HepG2 (cell line): Measurements from ENCODE around the gene VARS2. TPM values are rescaled to one million over a fixed set of nuclear protein-coding genes. Genes with fewer than 3 reads are reported as not detected.

Source experiments
- BRCA1 ChIP-seq: sonication (generic); formaldehyde crosslinking; IDR thresholded peaks from 2 replicates; pipeline ENCODE4 v1.4.0; 2020; ENCODE audit warnings: missing genetic modification reagents
- HNRNPUL1 ChIP-seq: fragments of 200-400 bp; formaldehyde crosslinking; IDR thresholded peaks from 2 replicates; pipeline ENCODE4 v1.6.1; 2017; ENCODE audit warnings: low read depth, mild to moderate bottlenecking, low read length, moderate library complexity
- MED8 ChIP-seq: sonication (generic); formaldehyde crosslinking; IDR thresholded peaks from 2 replicates; pipeline ENCODE4 v1.8.1; 2023; ENCODE audit warnings: mild to moderate bottlenecking, missing genetic modification reagents; ENCODE audit not compliant: insufficient replicate concordance
- MXD1 ChIP-seq: sonication (generic); formaldehyde crosslinking; IDR thresholded peaks from 2 replicates; pipeline ENCODE4 v1.4.0; 2020; ENCODE audit warnings: mild to moderate bottlenecking, missing genetic modification reagents
- NFE2L1 ChIP-seq: sonication (generic); formaldehyde crosslinking; IDR thresholded peaks from 2 replicates; pipeline ENCODE4 v1.4.0; 2020; ENCODE audit warnings: missing genetic modification reagents, mild to moderate bottlenecking, borderline replicate concordance
- PHF8 ChIP-seq: sonication (generic); formaldehyde crosslinking; IDR thresholded peaks from 2 replicates; pipeline ENCODE4 v1.5.0; 2020; ENCODE audit warnings: missing genetic modification reagents
- PRPF4 ChIP-seq: fragments of 200-400 bp; formaldehyde crosslinking; IDR thresholded peaks from 2 replicates; pipeline ENCODE4 v1.6.1; 2016; ENCODE audit warnings: low read length, low read depth; ENCODE audit not compliant: poor library complexity, severe bottlenecking
- PTBP1 ChIP-seq: fragments of 200-400 bp; formaldehyde crosslinking; IDR thresholded peaks from 2 replicates; pipeline ENCODE4 v1.6.1; 2018; ENCODE audit warnings: low read length, low read depth; ENCODE audit not compliant: poor library complexity, severe bottlenecking
- SIX1 ChIP-seq: sonication (generic); formaldehyde crosslinking; IDR thresholded peaks from 2 replicates; pipeline ENCODE4 v1.4.0; 2020; ENCODE audit warnings: missing genetic modification reagents, borderline replicate concordance
- TBX3 ChIP-seq: fragments of 450-650 bp; IDR thresholded peaks from 2 replicates; pipeline ENCODE4 v1.6.1; 2017; ENCODE audit warnings: antibody characterized with exemption, mild to moderate bottlenecking, inconsistent platforms, borderline replicate concordance
- ZMYM2 ChIP-seq: sonication (generic); formaldehyde crosslinking; IDR thresholded peaks from 2 replicates; pipeline ENCODE4 v1.8.0; 2022; ENCODE audit warnings: mild to moderate bottlenecking, missing genetic modification reagents
- ZMYM3 ChIP-seq: sonication (generic); formaldehyde crosslinking; IDR thresholded peaks from 2 replicates; pipeline ENCODE4 v1.5.1; 2020; ENCODE audit warnings: mild to moderate bottlenecking, missing genetic modification reagents
- ZNF343 ChIP-seq: sonication (generic); formaldehyde crosslinking; IDR thresholded peaks from 2 replicates; pipeline ENCODE4 v1.4.0; 2020; ENCODE audit warnings: mild to moderate bottlenecking, missing genetic modification reagents
- polyA plus RNA-seq, 8 experiments: library from polyadenylated mRNA; depleted of rRNA in 3 of 8; stranded (reverse) in 7 of 8; unstranded in 1 of 8; fragments of >200 nt; fragmentation: Illumina TruSeq in 4 of 8; extraction: Trizol in 4 of 8; gene quantifications; 2 replicates each; pipeline versions ENCODE4 v1.2.1 to v1.2.3, GENCODE V29; 2011 to 2016; ENCODE audit warnings: low read depth in 4 of 8, missing spikeins in 1 of 8, mixed read lengths in 1 of 8; ENCODE audit not compliant: insufficient read depth in 1 of 8
- total RNA-seq, 5 experiments: library from RNA; depleted of rRNA; stranded (reverse); fragments of >200 nt; fragmentation: Illumina TruSeq; extraction: Trizol; gene quantifications; 2 replicates each; pipeline ENCODE4 v1.2.3, GENCODE V29; 2016; ENCODE audit warnings: low read depth in 1 of 5
- TF ChIP-seq, protein P1 (sequence below): sonication (generic); formaldehyde crosslinking; IDR thresholded peaks from 2 replicates; pipeline ENCODE4 v1.8.1; 2022; ENCODE audit warnings: low read depth, mild to moderate bottlenecking, missing genetic modification reagents
- TF ChIP-seq, protein P2 (sequence below): sonication (generic); formaldehyde crosslinking; IDR thresholded peaks from 2 replicates; pipeline ENCODE4 v1.4.0; 2020; ENCODE audit warnings: mild to moderate bottlenecking, missing genetic modification reagents
- TF ChIP-seq, protein P3 (sequence below): sonication (generic); formaldehyde crosslinking; conservative IDR thresholded peaks from 2 replicates; pipeline ENCODE4 v1.8.0; 2022; ENCODE audit warnings: mild to moderate bottlenecking, moderate library complexity, missing genetic modification reagents
- TF ChIP-seq, protein P4 (sequence below), 2 experiments: sonication (generic) in 1 of 2; formaldehyde crosslinking in 1 of 2; IDR thresholded peaks; 2 replicates each; pipeline versions ENCODE4 v1.5.1 to v1.6.1; 2011 to 2020; ENCODE audit warnings: borderline replicate concordance in 1 of 2, low read depth in 1 of 2, low read length in 1 of 2, mild to moderate bottlenecking in 1 of 2, missing genetic modification reagents in 1 of 2, moderate library complexity in 1 of 2

VARS2 gene
- total and polyA plus RNA-seq, 2 of the 13 experiments (the other 11 are each of a cell fraction or from before 2014, with no cell fraction given) = 61.8 to 71.8 TPM

DNA sequence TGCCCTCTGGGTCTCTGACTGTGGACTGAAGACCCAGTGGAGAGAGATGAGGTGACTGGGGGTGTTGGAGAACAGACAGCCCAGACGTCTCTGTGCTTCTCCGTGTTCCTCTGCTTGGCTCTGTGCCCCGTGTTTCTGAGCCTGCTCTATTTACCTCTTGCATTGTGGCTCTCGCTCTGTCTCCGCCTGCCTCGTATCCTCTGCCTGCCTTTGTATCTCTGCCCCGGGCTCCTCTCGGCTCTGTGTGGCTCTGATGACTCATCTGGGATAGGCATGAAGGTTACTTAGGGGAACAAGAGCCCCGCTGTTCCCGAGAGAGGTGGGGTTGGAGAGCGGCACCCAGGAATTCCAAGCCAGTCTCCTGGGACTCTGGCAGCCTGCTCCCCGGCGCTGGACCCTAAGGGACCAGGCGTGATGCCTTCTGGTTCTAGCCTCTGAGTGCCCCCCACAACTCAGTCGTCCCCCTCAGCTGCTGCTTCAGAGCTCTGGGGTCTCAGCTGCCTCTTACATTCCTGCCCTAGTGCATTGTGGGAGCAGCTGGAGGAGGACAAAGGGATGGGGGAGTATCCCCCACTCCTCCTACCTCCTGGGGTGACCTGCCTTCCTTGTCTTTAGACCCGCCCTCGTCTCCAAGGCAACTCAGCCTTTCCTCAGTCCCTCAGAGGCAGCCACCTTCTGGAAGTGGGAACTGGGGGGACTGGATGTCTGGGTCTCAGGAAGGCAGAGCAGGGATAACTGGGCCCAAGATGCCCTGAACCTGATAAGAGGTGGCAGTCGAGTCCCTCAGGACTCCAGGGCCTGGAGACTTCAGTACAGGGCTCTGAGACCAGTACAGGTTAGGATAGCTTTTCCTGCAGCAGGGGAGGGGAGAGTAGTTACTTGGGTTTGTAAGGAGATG, 27.8 kb upstream of the VARS2 start (continued):
- TF ChIP-seq, protein P1, sequence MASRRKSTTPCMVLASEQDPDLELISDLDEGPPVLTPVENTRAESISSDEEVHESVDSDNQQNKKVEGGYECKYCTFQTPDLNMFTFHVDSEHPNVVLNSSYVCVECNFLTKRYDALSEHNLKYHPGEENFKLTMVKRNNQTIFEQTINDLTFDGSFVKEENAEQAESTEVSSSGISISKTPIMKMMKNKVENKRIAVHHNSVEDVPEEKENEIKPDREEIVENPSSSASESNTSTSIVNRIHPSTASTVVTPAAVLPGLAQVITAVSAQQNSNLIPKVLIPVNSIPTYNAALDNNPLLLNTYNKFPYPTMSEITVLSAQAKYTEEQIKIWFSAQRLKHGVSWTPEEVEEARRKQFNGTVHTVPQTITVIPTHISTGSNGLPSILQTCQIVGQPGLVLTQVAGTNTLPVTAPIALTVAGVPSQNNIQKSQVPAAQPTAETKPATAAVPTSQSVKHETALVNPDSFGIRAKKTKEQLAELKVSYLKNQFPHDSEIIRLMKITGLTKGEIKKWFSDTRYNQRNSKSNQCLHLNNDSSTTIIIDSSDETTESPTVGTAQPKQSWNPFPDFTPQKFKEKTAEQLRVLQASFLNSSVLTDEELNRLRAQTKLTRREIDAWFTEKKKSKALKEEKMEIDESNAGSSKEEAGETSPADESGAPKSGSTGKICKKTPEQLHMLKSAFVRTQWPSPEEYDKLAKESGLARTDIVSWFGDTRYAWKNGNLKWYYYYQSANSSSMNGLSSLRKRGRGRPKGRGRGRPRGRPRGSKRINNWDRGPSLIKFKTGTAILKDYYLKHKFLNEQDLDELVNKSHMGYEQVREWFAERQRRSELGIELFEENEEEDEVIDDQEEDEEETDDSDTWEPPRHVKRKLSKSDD (CRISPR knock-in tag) = no peak
- TF ChIP-seq SIX1 (CRISPR knock-in tag) (peak; percentile 24; the same call in 1 of the 2 replicates), ZMYM2 (no peak), NFE2L1 (CRISPR knock-in tag) (no peak), PHF8 (peak; percentile 42; the same call in 1 of the 2 replicates), HNRNPUL1 (no peak), ZNF343 (CRISPR knock-in tag) (peak; percentile 78; the same call in 1 of the 2 replicates), MED8 (no peak), PRPF4 (no peak), TBX3 (no peak), PTBP1 (no peak), BRCA1 (CRISPR knock-in tag) (no peak), MXD1 (CRISPR knock-in tag) (no peak; the same call in 1 of the 2 replicates), ZMYM3 (0 out of 2 replicates have a peak, but pooled peaks have one; percentile 15)
- TF ChIP-seq, protein P2, sequence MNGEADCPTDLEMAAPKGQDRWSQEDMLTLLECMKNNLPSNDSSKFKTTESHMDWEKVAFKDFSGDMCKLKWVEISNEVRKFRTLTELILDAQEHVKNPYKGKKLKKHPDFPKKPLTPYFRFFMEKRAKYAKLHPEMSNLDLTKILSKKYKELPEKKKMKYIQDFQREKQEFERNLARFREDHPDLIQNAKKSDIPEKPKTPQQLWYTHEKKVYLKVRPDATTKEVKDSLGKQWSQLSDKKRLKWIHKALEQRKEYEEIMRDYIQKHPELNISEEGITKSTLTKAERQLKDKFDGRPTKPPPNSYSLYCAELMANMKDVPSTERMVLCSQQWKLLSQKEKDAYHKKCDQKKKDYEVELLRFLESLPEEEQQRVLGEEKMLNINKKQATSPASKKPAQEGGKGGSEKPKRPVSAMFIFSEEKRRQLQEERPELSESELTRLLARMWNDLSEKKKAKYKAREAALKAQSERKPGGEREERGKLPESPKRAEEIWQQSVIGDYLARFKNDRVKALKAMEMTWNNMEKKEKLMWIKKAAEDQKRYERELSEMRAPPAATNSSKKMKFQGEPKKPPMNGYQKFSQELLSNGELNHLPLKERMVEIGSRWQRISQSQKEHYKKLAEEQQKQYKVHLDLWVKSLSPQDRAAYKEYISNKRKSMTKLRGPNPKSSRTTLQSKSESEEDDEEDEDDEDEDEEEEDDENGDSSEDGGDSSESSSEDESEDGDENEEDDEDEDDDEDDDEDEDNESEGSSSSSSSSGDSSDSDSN (CRISPR knock-in tag) = peak; percentile 77
- TF ChIP-seq, protein P3, sequence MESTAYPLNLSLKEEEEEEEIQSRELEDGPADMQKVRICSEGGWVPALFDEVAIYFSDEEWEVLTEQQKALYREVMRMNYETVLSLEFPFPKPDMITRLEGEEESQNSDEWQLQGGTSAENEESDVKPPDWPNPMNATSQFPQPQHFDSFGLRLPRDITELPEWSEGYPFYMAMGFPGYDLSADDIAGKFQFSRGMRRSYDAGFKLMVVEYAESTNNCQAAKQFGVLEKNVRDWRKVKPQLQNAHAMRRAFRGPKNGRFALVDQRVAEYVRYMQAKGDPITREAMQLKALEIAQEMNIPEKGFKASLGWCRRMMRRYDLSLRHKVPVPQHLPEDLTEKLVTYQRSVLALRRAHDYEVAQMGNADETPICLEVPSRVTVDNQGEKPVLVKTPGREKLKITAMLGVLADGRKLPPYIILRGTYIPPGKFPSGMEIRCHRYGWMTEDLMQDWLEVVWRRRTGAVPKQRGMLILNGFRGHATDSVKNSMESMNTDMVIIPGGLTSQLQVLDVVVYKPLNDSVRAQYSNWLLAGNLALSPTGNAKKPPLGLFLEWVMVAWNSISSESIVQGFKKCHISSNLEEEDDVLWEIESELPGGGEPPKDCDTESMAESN = no peak
- TF ChIP-seq, protein P4, sequence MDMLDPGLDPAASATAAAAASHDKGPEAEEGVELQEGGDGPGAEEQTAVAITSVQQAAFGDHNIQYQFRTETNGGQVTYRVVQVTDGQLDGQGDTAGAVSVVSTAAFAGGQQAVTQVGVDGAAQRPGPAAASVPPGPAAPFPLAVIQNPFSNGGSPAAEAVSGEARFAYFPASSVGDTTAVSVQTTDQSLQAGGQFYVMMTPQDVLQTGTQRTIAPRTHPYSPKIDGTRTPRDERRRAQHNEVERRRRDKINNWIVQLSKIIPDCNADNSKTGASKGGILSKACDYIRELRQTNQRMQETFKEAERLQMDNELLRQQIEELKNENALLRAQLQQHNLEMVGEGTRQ (IDR thresholded peaks at IDR 0.05; ENCODE audit: low read depth, low read length) = no peak
- TF ChIP-seq, protein P4 (CRISPR knock-in tag; IDR thresholded peaks at IDR 0.05; ENCODE audit: borderline replicate concordance) = no peak
